NCI-H128 (cell line): ENCODE data around the gene FILIP1.

Source experiments
- DNase-seq: peaks from one replicate; lab custom pipeline; 2025; ENCODE audit not compliant: unreplicated experiment; lab: John Stamatoyannopoulos, UW

Gene FILIP1

DNA sequence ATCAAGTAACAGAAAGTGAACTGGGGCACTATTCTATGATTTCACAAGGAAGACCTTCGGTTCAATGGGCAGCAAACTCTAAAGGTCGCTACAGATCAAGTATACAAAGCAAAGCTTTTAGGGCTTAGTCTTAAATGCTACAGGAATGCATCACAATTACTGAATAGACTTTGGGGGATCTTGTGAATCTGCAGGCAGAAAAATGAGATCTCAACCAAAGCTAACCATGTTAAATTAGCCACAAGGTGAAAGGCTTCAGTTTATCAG is 111.0 kb downstream of the FILIP1 start:
- no peak for DNase-seq

DNA sequence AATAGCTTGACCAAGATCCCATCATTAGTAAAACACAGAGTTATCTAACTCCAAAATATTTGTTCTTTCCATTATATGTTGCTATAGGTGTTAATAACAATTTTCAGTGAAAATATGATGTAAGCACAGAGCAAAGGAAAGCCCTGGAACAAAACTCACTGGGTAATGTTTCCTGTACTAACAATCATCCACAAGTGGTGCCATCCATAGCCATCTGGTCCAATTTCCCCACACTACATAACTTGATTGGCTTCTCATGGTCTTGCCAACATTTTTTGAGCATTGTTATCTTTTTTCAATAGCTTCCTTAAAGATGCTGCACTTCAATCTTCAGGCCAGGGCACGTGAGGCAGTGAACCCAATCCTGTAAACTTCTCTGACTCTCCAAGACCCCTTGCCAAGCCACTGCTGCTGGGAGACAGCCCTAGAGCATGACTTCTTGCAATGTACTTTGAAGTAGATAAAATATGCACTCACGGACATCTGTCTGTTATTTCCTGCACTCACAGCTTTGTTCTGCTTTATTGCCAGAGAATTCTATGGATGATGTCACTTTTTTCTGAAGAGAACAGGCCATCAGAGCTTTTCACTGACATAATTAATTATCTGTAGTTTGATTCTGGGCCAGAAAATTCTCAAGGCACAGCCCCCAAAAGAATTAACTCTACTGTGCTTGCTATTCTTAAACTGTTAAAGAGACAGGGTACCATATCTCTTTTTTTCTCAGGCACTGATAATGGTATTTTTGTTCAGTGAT is 111.5 kb downstream of the FILIP1 start:
- DNase-seq = no peak

DNA sequence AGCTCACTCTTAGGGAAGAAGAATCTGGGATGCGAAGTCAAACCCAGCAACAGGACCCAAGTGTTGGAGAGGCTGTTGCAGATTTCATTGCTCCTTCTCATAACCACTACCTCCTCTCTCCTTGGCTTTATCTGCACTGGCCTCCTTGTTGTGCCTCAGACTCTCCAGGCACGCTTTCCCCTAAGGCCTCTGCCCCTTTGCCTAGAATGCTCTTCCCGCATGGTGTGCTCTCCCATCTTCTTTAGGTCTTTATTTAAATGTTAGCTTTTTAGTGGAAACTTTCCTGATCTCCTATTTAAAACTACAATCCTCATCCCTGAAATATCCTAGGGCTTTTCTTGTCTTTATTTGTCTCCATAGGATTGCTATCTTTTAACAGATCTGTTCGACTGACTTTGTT is 114.1 kb downstream of the FILIP1 start:
- DNase-seq = no peak

DNA sequence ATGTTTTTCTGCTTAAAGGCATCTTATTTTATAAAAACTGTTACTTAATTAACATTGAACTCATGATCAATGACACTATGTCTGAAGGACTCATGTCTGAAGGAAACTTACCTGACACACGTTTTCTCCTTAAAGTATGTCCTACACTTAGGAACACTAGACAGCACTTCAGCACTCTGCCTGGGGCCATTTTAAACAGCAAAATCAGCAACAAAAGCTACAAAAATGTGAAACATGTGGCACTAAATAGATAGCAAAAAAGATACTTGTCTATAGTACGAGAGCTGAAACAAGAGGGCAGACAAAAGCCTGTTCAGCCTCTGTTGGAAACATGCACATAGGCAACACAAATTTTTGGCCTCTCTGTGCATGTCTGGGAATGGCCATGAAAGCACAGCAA is 115.5 kb downstream of the FILIP1 start:
- DNase-seq = no peak

DNA sequence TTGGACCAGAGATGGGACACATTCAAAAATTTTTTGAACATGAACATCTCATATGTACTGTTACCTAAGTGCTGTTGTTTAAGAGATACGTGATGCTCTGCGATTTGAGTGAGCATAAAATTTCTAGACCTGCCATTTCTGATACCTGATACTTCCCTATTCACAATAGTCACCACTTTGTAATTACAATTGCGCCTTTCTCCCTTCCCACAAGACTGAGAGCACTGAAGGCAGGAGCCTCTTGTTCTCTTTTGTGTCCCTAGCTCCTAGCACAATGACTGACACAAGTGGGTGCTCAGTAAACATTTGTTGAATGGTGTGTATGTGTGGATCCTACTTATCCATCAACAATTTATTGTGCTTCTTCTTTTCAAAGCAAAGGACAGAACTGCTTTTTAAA is 116.2 kb downstream of the FILIP1 start:
- no peak for DNase-seq

DNA sequence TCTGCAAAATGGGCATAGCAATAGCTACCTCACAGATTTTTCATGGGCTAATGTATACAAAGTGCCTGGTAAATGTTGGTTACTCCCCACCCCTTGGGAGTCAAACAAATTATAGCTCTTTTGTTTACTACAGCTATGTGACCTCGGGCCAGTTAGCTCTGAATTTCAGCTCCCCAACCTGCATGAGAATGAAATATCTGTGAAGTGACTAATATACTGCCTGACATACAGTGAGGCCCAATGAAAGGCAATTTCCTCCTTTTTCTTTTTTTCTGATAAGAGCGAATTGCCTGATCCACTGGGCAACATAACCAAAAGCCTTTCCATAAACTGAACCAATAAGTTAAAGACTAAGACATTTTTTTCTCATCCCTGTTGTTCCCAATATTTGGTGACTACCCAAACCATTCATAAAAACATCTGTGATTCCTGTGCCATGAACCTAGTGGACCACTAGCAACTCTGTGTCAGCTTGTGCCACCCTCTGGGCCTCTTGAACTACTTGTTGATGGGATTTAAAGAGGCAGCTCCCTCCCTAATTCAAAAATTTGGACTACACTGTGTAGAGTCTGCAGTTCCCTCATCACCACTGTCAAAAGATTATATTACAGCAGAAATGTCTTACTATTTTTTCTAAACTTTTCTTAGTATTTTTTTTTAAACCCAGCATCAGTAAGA is 117.1 kb downstream of the FILIP1 start:
- no peak for DNase-seq

DNA sequence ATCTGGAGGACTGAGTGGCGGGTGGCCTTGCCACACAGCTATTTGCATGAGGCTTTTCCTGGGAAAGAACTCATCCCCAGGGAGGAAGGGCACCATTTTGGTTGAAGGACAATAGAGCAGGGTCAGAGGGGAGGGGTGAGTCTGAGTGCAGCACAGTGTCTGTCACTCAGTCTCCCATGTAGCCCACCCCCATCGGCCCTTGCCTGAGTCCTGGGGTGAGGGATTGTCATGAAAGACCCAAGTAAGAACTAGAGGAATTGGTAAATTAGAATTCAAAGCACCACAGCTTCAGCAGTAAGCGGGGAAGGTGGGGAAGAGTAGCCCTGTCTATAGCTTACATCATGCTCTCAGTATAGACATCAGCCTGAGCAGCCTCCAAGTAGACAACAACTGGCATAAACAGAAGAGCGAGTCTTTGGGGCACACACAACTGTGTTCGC is 118.6 kb downstream of the FILIP1 start:
- DNase-seq = no peak

DNA sequence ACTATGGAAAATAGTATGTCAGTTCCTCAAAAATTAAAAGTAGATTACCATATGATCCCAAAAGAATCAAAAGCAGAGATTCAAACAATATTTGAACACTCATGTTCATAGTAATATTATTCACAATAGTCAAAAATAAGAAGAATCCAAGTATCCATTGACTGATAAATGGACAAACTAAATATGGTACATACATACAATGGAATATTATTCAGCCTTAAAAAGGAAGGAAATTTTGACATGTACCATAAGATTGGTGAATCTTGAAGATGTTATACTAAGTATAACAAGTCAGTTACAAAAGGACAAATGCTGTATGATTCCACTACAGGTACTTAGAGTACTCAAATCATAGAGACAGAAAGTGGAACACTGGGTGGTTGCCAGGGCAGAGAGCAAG is 120.7 kb downstream of the FILIP1 start:
- no peak for DNase-seq

DNA sequence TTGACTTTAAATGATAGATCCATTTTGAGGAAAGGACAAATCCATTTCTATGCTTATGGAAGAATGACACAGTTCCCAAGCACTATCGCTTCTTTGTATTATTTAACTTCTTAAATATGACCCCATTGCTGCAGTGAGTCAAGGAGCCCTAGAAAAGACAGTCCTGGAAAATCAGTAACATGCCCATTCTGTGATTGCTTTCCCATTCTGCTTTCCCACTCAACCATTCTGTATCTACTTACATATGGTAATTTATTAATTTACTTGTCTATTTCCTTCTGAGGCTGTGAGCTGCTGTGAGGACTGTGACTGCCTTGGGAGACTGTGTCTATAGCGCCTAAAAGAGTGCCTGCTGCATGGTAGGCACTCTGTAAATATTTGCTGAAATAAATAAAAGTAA is 123.6 kb downstream of the FILIP1 start:
- no peak for DNase-seq

DNA sequence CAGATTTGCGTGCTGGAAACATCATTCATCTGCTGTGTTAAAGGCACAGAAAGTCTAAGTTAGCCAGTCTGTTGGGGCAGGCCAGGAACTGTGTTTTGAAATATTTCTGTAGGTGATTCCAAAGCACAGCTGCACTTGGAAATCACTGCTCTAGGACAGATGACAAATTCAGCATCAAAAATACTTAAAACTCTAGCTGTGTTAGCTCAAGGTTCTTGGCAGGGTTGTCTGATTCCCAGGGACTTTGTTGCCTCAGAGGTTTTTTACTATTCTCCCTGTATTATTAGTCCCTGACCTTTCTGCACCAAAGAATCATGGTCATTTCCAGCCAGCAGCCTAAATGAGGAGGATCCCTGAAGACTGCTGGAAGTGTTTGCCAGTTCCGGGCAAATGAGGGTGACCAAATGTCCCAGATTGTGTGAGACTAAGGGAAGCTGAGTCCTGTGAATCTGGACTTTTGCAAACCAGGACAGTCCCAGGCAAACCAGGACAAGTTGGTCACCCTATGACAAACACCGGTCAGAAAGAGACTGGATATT is 124.7 kb downstream of the FILIP1 start:
- no peak for DNase-seq

DNA sequence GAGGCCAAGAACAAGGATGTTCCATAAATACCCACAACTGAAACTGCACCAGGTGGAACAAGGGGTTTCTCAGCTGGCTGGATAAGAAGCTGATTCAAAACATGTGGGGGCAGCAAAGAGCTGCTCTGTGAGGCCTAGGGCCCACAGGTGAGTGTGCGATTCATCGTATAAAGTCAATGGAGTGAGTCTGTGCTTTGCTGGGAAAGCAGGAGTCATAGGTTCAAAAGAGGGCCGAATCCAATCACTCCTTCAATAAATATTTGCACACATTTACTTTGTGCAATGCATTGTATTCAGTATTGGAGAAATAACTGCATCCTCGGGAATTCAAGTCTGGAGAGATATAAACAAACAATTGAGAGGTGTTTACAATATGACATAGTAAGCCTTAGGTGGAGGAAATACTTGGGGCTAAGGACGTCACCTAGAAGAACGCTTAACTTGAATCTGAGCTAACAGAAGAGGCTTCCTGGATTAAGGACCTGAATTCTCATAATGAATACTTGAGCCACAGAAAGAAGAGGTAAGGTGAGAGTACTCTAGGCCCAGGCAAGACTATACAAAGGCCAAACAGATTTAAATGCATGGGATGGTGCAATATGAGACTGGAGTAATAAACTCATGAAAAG is 125.3 kb downstream of the FILIP1 start:
- DNase-seq = peak; percentile 2

DNA sequence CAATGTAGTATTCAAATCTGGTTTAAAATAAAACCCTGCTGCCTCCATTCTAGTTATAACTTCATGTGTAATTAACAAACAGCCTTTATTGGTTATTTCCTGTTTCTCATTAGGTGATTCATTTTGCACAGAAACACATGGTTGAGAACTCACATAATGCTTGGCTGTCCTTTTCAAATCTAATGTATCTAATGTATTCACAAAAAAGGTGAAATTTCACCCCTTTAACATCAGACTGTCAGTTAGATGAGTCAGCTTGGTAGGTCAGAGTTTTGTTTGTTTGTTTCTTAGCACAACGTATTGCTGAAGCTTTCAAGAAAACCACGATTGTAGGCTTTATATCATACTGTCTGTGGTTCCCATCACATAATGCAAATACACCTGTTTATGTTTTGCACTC is 130.3 kb downstream of the FILIP1 start:
- no peak for DNase-seq

DNA sequence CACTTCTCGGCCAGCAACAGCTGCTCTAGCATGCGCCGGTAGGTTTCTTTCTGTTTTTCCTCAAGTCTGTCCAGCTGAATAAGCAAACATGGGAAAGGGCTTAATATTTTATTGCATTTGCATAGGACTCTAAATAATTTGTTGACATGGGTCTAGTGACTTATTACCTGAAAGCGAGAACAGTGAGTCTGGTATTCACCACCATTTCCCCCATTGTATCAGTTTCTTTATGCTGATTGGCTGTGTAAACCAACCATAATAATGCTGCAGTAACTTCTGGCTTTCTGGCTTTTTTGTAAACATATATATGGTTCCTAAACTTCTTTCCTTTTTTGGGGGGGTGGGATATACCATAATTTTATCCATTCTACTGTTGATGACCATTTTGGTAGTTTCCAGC is 140.0 kb downstream of the FILIP1 start:
- DNase-seq = no peak

DNA sequence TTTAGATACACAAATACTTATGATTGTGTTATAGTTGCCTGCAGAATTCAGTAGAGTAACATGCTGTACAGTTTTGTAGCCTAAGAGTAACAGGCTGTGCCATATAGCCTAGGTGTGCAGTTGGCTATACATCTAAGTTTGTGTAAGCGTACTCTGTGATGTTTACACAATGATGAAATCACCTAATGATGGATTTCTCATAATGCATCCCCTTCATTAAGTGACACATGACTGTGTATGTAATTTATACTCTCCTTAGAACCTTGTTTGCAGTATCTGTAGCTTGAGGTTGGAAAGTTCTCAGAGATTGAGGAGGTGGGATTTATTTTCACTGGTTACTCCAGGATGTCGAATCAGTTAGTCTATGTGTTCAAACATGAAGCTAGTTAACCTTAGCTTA is 142.0 kb downstream of the FILIP1 start:
- no peak for DNase-seq

DNA sequence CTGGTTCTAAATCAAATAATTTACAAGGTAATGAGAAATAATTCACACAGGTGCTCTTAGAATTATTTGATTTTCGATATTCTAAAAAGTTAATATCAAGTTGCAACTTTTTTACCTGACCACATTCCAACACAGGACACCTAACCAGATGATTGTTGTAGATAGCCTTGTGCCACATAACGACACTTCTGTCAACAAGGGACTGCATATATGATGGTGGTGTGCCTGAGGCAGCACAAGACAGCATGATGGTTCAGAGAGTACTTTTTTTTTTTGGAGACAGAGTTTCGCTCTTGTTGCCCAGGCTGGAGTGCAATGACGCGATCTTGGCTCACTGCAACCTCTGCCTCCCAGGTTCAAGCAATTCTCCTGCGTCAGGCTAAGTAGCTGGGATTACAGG is 142.8 kb downstream of the FILIP1 start:
- no peak for DNase-seq

DNA sequence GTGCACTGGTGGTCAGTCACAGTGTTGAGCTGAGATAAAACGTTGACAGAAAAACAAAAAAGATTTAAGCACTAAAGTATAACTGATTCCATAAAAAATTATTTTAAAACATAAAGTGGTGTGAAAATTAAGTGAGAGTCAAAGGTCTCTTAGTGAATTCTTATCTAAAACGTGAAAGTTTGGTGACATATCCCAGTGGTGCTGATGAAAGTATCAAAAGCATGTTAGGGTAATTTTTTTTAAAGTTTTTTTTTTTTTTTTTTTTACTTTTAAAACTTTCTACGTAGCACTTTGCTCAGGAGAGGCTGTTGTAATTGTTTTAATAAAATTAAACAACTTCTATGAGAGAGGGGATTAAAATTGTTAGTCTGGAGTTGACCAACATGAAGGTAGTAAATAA is 143.4 kb downstream of the FILIP1 start:
- no peak for DNase-seq

DNA sequence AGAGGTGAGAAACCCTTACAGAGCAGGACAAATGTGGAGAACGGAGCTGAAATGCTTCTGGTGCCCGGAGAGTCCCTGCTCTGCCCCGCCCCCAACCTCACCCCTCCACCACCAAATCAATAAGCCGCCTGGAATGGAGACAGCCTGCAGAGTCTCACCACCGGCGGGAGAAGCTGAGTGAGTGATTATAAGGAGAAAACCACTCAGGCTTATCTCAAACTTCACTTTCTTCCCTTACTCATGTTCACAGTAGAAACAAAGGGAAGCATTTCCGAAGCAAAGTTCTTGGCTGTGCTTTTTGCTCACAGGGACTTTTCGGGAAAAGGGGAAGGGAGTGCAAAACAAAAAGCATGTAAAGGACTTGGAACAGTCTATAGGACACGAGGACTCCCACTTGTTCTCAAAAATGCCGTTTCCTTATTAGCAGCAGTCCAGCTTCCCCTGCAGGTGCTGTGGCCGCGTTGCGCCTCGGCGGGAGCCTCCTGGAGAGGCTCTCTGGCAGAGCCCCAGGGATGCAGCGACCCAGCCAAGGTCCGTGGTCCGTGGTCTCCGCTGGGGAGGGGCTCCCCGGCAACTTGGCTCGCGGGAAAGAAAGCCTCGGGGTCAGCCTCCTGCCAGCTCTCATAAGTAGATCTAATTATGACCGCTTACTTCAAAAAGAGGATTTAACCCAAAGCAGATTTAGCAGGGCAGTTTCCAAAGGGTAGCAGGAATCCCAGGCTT is 144.2 kb downstream of the FILIP1 start:
- no peak for DNase-seq

DNA sequence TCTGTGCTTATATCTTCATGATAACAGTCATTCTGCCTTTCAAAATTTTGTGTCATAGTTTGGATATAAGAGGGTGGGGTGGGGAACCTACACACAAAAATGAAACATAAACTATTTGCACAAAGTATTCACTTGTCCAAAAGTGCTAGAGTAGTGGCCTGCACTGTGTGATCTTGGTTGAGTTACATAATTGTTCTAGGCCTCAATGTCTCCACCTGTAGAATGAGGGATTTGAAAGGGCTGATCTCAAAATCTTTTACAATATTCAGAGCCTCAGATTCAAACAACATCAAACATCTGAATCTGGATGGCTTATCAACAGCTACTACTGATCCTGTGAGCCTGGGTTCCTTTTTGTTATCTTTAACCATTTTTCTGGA is 144.7 kb downstream of the FILIP1 start:
- no peak for DNase-seq

DNA sequence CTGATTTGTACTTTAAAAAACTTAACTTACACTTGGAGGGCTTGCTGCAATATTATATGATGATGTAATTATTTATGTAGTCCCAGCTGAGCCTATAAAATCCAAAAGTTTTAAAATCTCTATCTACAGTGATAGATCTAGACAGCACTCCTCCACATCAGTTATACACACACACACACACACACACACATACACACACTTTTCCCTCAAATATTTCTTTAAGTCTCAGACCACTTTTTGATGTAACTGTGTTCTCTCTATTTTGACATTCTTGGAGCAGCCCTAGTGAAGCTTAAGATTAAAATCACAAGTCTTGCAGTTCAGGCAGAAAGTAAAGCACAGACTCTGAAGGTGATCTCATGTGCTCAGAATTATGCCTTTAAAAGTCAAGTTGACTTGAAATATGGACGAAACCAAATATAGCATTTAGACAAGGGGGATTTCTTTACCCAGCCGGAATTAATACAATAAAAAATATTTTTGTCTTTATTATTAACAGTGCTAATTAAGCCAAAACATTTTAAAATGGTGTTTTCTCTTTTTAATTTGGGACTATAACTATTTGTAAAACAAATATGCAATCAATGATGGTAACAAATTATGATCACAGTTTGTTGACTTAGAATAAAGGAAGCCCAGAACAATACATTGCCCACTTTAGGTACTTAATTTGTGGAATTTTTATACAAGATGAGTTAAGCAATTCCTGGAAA is 145.5 kb downstream of the FILIP1 start:
- DNase-seq = no peak

DNA sequence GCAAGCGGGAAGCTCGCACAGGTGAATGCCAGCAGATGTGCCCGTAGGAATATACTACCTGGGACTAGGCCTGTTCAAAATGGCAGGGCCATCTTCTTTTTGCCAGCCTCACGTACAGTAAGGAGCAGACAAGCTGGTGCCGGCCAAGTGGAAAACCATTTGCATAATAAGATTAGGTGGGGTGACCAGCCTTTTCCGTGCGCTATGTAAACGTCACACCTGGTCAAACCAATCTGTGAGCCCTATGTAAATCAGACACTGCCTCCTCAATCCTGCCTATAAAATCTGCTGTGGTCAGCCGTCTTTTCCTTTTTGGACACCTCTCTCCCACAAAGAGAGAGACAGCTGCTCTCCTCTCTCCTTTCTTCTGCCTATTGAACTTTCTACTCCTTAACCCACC is 148.2 kb downstream of the FILIP1 start:
- no peak for DNase-seq

DNA sequence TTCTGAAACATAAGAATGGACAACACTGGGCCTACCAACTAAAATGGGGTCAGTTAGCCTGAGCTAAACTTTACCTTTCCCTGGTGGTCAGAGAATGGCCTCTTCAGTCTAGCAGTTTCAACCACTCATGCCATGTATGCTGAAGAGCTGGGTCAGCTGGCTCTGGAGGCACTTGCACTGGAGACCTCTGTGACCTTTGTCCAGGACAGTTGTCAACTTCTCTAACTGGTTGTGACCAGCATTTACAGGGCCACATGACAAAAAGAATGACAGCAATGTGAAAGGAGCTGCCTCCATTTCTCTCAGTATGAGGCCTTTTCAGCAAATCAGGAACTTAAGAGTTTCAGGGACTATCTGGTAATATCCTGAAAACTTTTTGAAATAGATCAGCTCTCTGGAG is 149.1 kb downstream of the FILIP1 start:
- no peak for DNase-seq
